GM20000 (cell line): ENCODE results near the gene PLOD3.
A peak's percentile ranks its signal among the peaks of the same experiment; 100 is the strongest.

Experiments used
- DNase-seq: peaks from one replicate; pipeline ENCODE4 v3.0.0; 2012; ENCODE audit warnings: low spot score
- CTCF ChIP-seq: IDR thresholded peaks from 2 replicates; pipeline ENCODE4 v1.5.1; 2012; ENCODE audit warnings: mild to moderate bottlenecking, control low read depth; ENCODE audit errors: extremely low read depth, missing control alignments

PLOD3 gene

GRCh38 chr7:101241015-101241363 is 23.6 kb upstream of the PLOD3 start:
- no peak for TF ChIP-seq CTCF
- DNase-seq: no peak

- no peak for TF ChIP-seq CTCF
- DNase-seq: no peak
Measured at GRCh38 chr7:101240226-101241014, 23.0 kb upstream of the PLOD3 start.

GRCh38 chr7:101239951-101240220 is 22.5 kb upstream of the PLOD3 start:
- DNase-seq: no peak
- no peak for TF ChIP-seq CTCF

- no peak for TF ChIP-seq CTCF
Measured at GRCh38 chr7:101239191-101239950, 22.0 kb upstream of the PLOD3 start.

GRCh38 chr7:101238226-101239182 is 21.1 kb upstream of the PLOD3 start:
- DNase-seq: peak; percentile 2
- no peak for TF ChIP-seq CTCF

More at GRCh38 chr7:101239191-101239950, 22.0 kb upstream of the PLOD3 start:
- DNase-seq: no peak

- DNase-seq: peak; percentile 23
- TF ChIP-seq CTCF: no peak
Measured at GRCh38 chr7:101237206-101238067, 20.1 kb upstream of the PLOD3 start, which contains the start of gene CLDN15. Gene CLDN15, minus strand, starts transcription at chr7:101237802. Its CDS starts 221 bp downstream, at chr7:101237581.
